ENCODE data around the gene MRPL39.

Gene MRPL39

DNA sequence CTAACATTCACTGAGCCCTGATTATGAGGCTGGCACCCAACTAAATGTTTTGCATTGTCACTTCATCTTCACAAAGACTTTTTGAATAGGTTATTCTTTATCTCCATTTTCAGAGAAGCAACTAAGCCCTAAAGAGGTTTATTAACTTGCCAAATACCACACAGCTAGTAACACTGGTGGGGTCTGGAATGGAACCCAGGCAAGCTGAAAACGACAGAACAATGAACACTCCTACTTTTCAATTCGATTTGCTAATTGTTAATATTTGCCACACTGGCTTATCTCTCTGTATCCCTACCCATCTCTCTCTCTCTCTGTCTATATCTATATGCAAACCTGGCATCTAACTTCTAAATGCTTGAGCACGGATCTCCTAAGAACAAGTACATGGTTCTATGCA, 40.6 kb downstream of the MRPL39 start:
- no peak for DNase-seq

DNA sequence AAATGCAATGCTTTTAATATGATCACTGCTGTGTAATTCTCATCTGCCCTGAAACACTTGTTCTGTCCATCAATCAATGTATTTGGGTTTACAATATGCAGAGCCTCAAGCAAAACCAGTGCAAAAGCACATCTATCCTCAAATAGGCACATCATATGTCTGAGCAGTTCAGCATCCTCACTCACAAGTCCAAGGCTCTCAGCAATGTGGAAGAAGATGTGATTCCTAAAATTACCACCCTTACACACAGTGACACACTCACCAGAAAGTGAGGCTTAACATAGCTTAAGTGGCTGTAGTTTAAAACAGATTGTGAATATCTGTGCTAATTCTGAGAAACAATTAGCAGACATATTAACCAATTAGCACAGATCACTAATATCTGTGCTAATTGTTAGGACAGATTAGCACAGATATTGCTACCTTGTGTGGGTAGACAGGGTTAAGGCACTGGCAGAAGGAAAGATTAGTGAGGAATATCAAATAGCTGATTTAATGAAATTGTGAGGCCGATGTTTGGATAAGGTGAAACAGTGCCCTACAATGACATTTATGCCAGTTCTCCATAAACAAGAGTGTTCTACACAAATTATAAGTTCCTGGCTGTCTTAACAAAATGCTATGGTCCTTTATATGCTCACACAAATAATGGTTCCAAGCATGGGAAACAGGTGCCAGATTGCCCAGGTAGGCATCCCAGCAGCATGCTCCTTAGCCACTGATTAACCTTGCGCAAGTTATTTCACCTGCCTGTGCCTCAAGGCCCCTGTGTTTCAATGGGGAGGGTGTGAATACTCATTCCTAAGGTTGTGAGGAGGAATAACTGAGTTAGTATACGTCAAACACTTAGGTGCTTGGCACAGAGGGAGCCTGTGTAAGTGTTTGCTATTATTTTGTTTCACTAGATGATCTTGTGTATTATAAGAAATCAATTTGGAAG, 41.7 kb downstream of the MRPL39 start:
- DNase-seq = no peak

DNA sequence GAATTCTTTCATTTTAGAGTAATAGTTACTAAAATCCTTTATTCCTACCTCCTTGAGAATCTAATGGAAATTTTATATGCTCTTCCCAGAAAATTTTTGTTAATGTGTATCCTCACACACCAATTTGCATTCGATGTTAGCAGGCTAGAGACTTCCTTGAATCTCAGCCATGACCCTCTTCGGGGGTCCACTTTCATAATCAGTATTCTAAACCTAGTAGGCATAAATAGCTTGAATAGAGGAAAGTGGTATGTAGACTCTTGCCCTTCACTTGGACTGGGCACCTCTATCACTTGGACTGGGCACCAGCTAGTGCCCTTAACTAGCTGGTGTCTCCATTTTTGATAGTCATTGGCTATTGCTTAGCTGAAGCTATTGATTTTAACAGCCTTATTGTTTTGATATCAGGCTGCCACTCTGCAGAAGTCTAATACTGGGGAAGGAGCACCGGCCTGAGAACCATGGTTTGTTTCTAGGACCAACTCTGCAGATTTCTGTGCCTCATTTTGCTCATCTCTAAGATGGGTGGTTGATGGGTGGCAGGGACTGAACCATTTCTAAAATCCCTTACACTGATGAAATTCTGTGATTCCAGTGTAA, 42.8 kb downstream of the MRPL39 start:
- no peak for DNase-seq

DNA sequence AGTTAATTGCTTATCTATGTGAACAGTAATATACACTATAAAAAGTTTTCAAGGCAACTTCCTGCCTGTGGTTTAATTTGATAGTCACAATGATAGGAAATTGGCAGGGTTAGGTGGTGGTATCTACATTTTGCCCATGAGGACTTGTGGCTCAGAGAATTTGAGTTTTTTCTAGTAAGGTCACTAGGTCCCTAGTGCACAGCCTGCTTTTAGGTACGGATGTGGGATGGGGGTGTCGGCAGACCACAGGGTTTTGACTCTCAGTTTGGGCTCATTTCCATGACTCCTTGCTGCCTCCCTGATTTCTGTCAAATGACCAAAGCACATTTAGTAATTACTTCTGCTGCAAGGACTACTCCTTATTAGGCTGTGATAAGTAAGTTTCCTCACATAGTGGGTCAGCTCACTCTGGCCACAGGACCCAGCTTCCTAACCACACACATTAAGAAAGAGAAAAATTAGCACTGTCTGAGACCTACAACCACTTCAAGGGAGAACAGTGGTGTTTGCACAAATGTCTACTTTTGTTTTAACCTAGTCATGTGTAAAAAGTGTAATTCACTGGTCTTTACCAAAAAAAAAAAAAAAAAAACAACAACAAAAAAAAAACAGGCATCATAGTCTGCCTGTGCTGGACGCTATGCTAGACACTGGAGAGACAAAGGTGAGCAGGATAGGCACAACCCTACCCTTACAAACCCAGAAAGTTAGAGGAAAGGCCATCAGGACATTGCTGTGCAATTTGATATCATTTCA, 43.7 kb downstream of the MRPL39 start:
- no peak for DNase-seq

DNA sequence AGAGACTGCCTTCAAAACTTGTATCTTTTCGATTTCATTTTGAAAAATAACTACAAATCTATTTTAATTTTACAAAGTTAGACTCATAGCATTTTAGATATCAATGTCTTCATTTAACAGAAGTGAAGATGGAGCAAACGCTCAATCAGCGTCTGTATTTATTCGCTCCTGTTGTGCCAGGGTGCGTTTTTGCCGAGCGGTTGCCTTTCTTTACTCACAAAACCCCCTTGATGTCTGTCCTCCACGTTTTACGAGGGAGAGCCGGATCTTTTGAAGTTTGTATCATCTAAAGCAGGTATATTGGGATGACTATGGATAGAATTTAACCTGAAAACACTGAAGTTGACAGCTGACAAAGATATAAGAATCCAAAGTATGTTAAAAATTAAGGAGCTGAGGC, 44.6 kb downstream of the MRPL39 start:
- DNase-seq = no peak

DNA sequence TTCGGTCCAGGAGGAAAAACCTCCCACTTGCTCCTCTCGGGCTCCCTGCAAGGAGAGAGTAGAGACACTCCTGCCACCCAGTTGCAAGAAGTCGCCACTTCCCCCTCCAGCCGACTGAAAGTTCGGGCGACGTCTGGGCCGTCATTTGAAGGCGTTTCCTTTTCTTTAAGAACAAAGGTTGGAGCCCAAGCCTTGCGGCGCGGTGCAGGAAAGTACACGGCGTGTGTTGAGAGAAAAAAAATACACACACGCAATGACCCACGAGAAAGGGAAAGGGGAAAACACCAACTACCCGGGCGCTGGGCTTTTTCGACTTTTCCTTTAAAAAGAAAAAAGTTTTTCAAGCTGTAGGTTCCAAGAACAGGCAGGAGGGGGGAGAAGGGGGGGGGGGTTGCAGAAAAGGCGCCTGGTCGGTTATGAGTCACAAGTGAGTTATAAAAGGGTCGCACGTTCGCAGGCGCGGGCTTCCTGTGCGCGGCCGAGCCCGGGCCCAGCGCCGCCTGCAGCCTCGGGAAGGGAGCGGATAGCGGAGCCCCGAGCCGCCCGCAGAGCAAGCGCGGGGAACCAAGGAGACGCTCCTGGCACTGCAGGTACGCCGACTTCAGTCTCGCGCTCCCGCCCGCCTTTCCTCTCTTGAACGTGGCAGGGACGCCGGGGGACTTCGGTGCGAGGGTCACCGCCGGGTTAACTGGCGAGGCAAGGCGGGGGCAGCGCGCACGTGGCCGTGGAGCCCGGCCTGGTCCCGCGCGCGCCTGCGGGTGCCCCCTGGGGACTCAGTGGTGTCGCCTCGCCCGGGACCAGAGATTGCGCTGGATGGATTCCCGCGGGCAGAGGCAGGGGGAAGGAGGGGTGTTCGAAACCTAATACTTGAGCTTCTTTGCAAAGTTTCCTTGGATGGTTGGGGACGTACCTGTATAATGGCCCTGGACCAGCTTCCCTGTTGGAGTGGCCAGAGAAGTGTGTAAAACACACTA, 45.3 kb downstream of the MRPL39 start:
- DNase-seq = no peak

DNA sequence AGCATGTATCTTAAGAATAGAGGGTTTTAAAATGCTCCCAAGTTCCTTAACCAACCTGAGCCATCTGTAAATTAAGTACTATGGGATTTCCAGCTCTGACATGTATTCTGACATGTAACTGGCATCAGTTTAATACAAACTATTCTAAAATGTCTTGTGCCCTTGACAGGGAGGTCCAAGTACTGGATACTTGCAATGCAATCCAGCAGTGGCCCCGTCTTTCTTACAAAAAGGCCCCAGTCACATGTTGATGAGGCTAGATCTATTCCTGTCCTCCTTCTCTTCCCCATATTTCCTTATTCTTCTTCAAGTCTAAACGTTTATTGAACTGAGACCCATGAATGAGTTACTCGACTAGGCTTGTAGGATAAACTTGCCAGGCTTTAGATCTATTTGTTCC, 46.4 kb downstream of the MRPL39 start:
- no peak for DNase-seq

DNA sequence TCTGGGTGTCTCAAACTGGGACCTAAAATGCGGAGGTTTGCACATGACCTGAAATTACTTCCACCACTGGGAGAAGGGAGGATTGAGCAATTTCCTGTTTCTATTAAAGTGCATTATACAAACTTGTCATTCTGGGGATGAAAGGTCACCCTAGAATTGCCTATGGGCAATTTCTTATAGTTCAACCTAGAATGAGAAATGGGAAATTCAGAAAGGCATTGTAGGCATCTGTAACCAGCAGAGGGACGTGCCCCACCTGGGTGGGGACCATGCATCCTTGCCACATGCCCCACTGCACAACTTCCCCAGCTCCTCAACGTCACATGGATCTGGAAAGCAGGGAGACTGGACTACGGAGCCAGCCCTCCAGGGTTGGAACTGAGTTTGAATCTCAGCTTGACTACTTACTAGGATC, 47.0 kb downstream of the MRPL39 start:
- DNase-seq = no peak

DNA sequence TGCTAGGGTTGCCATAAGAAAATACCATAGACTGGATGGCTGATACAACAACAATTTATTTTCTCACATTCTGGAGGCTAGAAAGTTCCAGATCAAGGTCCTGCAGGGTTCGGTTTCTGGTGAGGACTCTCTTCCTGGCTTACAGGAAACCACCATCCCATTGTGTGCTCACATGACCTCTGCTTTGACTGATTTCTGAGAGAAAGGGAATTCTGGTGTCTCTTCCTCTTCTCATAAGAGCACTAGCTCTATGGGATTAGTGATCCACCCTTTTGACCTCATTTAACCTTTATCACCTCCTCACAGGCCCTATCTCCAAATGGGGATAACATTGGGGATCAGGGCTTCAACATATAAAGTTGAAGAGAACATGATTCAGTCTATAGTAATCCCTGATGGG, 47.5 kb downstream of the MRPL39 start:
- DNase-seq = no peak

DNA sequence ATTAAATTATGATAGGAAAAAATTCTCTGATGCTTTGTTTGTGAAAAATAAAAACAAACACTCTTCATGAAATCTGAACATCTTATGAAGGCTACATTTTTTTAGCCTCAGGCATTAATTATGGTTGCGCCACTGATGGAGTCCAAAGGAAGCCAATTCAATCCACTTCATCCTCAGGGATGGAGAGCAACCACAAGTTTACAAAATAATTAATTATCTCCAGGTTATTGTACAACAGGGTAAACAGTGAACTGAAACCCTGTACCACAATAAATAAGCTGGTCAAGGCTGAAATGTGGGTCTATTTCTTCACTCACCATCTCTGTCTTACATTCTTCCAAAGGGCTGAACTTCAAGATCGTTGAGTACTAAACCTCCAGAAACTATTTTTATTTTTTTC, 49.2 kb downstream of the MRPL39 start:
- DNase-seq = no peak

DNA sequence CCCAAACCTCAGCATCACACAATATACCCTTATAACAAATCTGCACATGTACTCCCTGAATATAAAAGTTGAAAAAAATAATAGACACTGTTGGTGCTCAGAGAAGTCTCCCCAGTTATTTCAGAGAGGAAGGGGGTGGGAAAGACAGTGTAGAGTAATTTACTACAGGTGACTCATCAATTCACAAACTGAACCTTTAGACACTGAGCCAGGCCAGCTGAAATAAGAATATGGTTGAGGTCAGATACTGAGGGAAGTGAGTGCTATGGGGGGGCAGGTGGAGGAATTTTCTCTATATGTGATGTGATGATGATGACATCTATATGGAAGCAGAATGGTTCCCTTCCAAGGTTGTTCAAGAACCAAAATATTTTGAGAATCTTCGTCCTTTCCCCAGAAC, 50.1 kb downstream of the MRPL39 start:
- DNase-seq = no peak

DNA sequence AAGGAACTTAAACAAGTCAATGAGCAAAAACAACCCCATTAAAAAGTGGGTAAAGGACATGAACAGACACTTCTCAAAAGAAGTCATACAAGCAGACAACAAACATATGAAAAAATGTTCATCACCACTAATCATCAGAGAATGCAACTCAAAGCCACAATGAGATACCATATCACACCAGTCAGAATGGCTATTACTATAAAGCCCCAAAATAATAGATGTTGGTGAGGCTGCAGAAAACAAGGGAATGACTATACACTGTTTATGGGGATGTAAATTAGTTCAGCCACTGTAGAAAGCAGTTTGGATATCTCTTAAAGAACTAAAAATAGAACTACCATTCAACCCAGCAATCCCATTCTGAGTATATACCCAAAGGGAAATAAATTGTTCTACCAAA, 51.2 kb downstream of the MRPL39 start:
- DNase-seq = no peak

DNA sequence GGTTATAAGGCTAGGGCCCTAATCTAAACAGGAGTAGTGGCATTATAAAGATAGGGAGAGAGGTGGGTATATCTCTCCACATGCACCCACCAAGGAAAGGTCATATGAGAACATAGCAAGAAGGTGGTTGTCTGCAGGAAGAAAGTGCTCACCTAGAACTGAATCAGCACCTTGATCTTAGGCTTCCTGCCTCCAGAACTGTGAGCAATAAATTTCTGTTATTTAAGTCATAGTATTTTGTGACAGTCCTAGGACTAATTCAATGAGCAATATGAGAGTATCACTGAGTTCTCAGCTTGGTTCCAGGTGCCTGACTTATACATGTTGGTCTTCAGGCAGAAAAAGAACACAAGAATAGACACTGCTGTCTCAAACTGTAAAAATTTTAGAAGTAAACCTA, 51.8 kb downstream of the MRPL39 start:
- no peak for DNase-seq

DNA sequence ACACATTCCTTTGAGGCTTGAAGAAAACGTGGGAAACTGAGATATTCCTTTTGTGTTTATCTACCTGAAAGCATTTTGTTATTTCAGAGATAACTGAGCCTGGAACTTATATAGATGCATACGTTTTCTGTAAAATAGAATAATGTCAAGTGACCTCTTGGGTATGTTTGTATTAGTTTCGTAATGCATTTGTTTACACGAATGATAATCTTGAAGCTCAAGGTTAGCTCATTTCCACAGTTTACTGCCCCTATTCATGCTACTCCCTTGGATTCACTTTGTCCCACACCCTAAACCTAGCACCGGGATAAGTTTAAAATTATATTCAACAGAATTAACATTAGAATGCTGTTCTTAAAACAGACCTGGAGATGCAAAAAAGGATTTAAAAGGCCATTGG, 54.4 kb downstream of the MRPL39 start:
- DNase-seq = no peak

DNA sequence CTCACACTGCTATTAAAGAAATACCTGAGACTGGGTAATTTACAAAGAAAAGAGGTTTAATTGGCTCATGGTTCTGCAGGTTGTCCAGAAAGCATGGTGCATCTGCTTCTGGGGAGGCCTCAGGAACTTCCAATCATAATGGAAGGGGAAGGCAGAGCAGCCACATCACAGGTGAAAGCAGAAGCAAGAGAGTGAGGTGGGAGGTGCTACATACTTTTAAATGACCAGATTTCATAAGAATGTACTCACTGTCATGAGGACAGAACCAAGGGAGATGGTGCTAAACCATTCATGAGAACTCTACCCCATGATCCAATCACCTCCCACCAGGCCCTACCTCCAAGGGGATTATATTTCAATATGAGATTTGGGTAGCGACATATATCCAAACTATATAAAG, 55.7 kb downstream of the MRPL39 start:
- no peak for DNase-seq

DNA sequence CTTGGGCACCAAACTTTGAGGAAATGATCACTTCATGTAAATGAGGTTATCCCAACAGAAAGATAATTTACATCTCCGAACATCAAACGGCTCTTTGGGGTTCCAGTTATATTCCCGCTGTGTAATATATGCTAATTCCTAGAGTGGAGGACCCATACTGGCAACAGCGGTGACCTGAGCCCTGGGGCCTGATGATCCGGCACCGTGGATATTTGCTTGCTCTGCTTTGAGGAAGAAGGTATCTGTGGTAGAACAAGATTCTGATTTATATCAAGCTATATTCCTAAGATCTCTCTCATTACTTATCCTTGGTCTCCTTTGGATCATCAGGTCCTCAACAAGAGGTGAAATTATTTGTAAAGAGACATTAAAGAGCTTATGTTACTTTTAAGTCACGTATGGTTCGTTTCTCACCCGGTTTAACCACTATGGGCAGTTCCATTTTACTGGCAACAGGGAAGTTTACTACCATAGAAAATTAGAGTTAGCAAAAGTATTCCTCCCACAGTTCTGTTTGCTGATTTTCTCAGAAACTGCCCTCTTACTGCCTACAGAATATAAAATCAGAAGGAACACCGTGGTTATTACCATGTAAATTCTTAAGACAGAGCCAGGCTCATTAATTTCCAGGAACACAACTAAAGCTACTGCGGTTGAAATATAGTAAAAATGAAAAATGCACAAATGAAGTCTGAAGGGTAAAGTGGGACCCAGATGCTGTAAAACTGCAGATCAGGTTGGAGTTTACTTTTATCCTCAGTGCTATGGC, 56.7 kb downstream of the MRPL39 start:
- DNase-seq = no peak

DNA sequence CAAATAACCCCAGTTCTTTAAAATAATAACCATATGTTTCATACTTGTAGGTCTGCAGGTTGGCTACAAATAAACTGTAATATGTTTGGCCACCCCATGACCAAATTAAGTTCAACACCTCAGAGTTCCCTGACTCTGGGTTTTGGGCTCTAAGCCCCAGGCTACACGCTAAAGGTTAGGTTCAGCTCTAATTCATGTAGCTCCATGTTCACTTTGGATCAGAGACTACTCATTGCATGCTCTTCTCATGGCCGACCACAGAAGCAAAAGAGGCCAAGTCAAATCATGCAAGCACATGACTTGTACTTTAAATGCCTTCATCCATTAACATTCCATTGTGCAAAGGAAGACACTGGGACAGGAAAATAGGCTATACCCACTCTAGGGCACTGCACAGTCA, 66.2 kb downstream of the MRPL39 start:
- no peak for DNase-seq

DNA sequence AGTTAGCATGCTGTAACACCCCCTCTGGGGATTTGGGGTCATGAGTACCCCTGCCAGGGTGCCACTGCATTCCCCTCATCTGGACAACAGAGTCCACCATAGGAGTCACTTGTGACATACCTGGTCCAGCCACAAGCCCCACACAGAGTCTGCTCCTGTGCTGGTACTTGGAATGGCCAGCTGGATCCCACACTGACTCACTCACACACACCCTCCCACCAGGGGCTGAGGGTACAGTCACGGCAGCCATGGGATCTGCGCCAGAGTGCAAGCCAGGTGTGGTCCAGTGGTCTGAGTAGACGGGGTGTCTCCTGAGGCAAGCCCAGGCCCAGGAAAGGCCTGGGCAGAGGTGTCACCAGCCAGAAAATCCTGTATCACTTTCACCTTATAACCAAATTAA, 67.7 kb downstream of the MRPL39 start:
- DNase-seq = no peak

DNA sequence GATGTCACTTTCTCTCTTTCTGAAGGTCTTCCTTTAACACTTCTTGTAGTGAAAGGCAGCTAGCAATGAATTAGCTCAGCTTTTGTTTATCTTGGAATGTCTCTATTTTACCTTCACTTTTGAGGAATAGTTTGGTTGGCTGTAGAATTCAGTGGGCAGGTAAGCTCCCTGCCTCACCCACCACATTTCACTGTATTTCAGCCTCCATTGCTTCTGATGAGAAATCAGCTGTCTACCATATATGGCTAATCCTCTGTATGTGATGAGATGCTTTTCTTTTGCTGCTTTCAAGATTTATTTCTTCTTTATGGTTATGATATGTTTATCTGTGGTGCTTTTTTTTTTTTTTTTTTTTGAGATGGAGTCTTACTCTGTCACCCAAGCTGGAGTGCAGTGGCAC, 70.1 kb downstream of the MRPL39 start:
- no peak for DNase-seq

DNA sequence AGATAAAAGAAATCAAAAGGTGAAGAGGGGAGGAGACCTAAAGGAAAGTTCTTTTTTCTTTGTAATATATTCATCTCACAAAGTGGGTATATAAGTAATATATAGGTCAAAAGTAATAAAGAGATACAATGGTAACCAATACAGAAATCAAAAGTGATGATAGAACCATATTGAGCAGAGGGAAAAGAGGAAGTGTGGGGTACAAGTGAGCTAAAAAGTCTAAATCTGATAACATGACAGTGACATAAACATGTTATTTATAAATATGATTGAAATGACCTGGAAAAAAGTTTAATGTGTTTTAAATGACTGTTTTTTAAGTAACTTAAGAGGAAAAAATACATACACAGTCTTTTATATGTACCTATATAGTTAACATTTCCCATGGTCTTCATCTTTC, 70.5 kb downstream of the MRPL39 start:
- no peak for DNase-seq

DNA sequence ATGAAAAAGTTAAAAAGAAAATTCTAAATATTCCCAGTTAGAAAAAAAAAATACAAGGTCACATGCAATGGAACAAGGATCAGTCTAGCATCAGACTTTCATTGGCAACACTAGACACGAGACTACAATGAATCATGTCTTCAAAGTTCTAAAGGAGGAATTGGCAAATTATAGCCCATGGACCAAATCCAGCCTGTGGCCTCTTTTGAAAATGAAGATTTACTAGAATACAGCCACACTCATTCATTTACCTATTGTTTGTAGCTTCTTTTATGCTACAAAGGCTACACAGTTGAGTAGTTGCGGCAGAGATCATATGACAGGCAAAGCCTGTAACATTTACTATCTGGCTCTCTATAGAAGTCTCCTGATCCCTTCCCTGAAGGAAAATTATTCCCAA, 71.4 kb downstream of the MRPL39 start:
- DNase-seq = no peak

All from NCI-H2081 (cell line).